OCI-LY7 (cell line): ENCODE results near the gene GLIS2. TPM values are rescaled to one million over a fixed set of nuclear protein-coding genes. Genes with fewer than 3 reads are reported as not detected.

ENCODE experiments used
- BruUV-seq: library from RNA; stranded (reverse); fragments of 400-500 nt; replicated peaks from 2 replicates; lab custom pipeline; 2021; lab: Mats Ljungman, UMichigan
- CTCF ChIA-PET: fragments of 300-600 bp; sonication (Branson Sonifier 250); formaldehyde crosslinking; loops from one replicate; lab custom pipeline; 2022; ENCODE audit warnings: antibody characterized with exemption; ENCODE audit not compliant: unreplicated experiment; lab: Charles Lee
- POLR2A ChIA-PET: fragments of 300-600 bp; sonication (Branson Sonifier 250); formaldehyde crosslinking; loops from one replicate; lab custom pipeline; 2022; ENCODE audit warnings: antibody characterized with exemption; lab: Charles Lee
- DNase-seq: peaks from one replicate; pipeline ENCODE4 v3.0.0-alpha.2; 2015; ENCODE audit warnings: low spot score
- H2AFZ ChIP-seq: fragments of 200-600 bp; sonication (generic), shearing (Covaris generic); 2 replicates; pipeline ENCODE4 v1.6.1; 2014; ENCODE audit warnings: mild to moderate bottlenecking, antibody characterized with exemption, low read length, moderate library complexity
- H3K27ac ChIP-seq: fragments of 200-600 bp; sonication (generic); 2 replicates; pipeline ENCODE4 v1.5.1; 2014; ENCODE audit warnings: mixed run types, low read depth, mild to moderate bottlenecking, moderate library complexity, low read length, inconsistent platforms; ENCODE audit not compliant: poor library complexity, severe bottlenecking
- H3K36me3 ChIP-seq: fragments of 200-600 bp; sonication (generic); 2 replicates; pipeline ENCODE4 v1.6.1; 2014; ENCODE audit warnings: mild to moderate bottlenecking, antibody characterized with exemption, low read length, moderate library complexity, mixed read lengths; ENCODE audit not compliant: insufficient read depth
- H3K4me1 ChIP-seq: fragments of 200-600 bp; sonication (generic); 2 replicates; pipeline ENCODE4 v1.5.1; 2014; ENCODE audit warnings: mild to moderate bottlenecking, low read length; ENCODE audit not compliant: insufficient read depth, poor library complexity, severe bottlenecking
- H3K4me2 ChIP-seq: fragments of 200-600 bp; sonication (generic); 2 replicates; pipeline ENCODE4 v1.6.1; 2014; ENCODE audit warnings: mild to moderate bottlenecking, low read length
- H3K4me3 ChIP-seq: fragments of 200-600 bp; sonication (generic); 2 replicates; pipeline ENCODE4 v1.5.1; 2014; ENCODE audit warnings: mild to moderate bottlenecking, low read depth, low read length; ENCODE audit not compliant: poor library complexity, severe bottlenecking
- H3K79me2 ChIP-seq: fragments of 200-600 bp; sonication (generic); 2 replicates; pipeline ENCODE4 v1.6.1; 2016; ENCODE audit warnings: low read depth, mild to moderate bottlenecking, low read length, moderate library complexity, mixed read lengths; ENCODE audit not compliant: insufficient read depth
- H3K9me2 ChIP-seq: fragments of 200-600 bp; sonication (generic); 2 replicates; pipeline ENCODE4 v1.6.1; 2016; ENCODE audit warnings: mild to moderate bottlenecking, low read length, mixed read lengths; ENCODE audit not compliant: insufficient read depth
- H3K9me3 ChIP-seq: fragments of 200-600 bp; sonication (generic); 2 replicates; pipeline ENCODE4 v1.6.1; 2014; ENCODE audit warnings: mild to moderate bottlenecking, mixed run types, low read length, mixed read lengths
- H4K20me1 ChIP-seq: fragments of 200-600 bp; sonication (generic); 2 replicates; pipeline ENCODE4 v1.6.1; 2014; ENCODE audit warnings: mild to moderate bottlenecking, antibody characterized with exemption, low read length, moderate library complexity, mixed read lengths; ENCODE audit not compliant: insufficient read depth
- EZH2phosphoT487 ChIP-seq: fragments of 200-600 bp; sonication (generic); IDR thresholded peaks from 2 replicates; pipeline ENCODE4 v1.6.1; 2018; ENCODE audit warnings: low read depth, borderline replicate concordance, mild to moderate bottlenecking, mixed run types, antibody characterized with exemption, low read length, moderate library complexity, mixed read lengths
- intact Hi-C: fragments of 100-400 bp; cut with micrococcal nuclease; formaldehyde crosslinking; loops from one replicate; pipeline ENCODE4 v1.10.0; 2022; ENCODE audit not compliant: unreplicated experiment
- total RNA-seq, 2 experiments: library from RNA; depleted of rRNA in 1 of 2; stranded (reverse); fragments of >200 nt in 1 of 2; shearing (Covaris generic) in 1 of 2; gene quantifications; 2 replicates each; pipeline ENCODE4 v1.2.3, GENCODE V29; 2014 to 2022
- TF ChIP-seq, protein P1 (sequence below): fragments of 200-600 bp; sonication (generic); conservative IDR thresholded peaks from 2 replicates; pipeline ENCODE4 v1.5.1; 2014; ENCODE audit warnings: mild to moderate bottlenecking, antibody characterized with exemption, low read length, moderate library complexity, mixed read lengths

The GLIS2 gene
- total RNA-seq, 2 experiments from 2014 or later = 0.08 TPM; not detected in 1

DNA sequence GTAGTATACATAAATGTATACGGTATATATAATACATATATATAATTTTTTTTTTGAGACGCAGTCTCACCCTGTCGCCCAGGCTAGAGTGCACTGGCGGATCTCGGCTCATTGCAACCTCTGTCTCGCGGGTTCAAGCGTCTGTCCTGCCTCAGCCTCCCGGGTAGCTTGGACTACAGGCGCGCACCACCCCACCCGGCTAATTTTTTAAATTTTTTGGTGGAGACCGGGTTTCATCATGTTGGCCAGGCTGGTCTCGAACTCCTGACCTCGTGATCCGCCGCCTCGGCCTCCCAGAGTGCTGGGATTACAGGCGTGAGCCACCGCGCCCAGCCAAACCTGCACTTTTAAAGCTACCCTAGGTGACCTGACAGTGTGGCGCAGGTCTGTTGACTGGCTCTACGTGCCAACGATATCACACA is 34.5 kb downstream of the GLIS2 start:
- Histone ChIP-seq H3K4me1 (peaks cover 18% of the 10 kb centered on the region), H3K9me3 (no peaks in the 10 kb centered on the region), H4K20me1 (peaks cover 5% of the 10 kb centered on the region), H3K36me3 (peaks cover 40% of the 10 kb centered on the region), H3K27ac (peak overlapping the region; percentile 57), H3K4me3 (peak overlapping the region; percentile 99), H2AFZ (no peak overlapping the region), H3K9me2 (no peaks in the 10 kb centered on the region), H3K4me2 (peak overlapping the region; percentile 74), H3K79me2 (peaks cover 47% of the 10 kb centered on the region)
- ChIA-PET POLR2A (interaction anchor here (0.6 to 1.1 kb wide), 2 partner anchors 10 to 190 kb away, joined by 3 read pairs; no protein-coding TSS in a partner anchor), CTCF (interaction anchor here (0.6 to 1.3 kb wide), 3 partner anchors 10 to 97 kb away, joined by 3 read pairs; no protein-coding TSS in a partner anchor)
- DNase-seq = no peak
- intact Hi-C loops = no loop called here
- no peak for TF ChIP-seq EZH2phosphoT487
- TF ChIP-seq, protein P1, sequence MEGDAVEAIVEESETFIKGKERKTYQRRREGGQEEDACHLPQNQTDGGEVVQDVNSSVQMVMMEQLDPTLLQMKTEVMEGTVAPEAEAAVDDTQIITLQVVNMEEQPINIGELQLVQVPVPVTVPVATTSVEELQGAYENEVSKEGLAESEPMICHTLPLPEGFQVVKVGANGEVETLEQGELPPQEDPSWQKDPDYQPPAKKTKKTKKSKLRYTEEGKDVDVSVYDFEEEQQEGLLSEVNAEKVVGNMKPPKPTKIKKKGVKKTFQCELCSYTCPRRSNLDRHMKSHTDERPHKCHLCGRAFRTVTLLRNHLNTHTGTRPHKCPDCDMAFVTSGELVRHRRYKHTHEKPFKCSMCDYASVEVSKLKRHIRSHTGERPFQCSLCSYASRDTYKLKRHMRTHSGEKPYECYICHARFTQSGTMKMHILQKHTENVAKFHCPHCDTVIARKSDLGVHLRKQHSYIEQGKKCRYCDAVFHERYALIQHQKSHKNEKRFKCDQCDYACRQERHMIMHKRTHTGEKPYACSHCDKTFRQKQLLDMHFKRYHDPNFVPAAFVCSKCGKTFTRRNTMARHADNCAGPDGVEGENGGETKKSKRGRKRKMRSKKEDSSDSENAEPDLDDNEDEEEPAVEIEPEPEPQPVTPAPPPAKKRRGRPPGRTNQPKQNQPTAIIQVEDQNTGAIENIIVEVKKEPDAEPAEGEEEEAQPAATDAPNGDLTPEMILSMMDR = no peak
- no TSS peak for BruUV-seq

DNA sequence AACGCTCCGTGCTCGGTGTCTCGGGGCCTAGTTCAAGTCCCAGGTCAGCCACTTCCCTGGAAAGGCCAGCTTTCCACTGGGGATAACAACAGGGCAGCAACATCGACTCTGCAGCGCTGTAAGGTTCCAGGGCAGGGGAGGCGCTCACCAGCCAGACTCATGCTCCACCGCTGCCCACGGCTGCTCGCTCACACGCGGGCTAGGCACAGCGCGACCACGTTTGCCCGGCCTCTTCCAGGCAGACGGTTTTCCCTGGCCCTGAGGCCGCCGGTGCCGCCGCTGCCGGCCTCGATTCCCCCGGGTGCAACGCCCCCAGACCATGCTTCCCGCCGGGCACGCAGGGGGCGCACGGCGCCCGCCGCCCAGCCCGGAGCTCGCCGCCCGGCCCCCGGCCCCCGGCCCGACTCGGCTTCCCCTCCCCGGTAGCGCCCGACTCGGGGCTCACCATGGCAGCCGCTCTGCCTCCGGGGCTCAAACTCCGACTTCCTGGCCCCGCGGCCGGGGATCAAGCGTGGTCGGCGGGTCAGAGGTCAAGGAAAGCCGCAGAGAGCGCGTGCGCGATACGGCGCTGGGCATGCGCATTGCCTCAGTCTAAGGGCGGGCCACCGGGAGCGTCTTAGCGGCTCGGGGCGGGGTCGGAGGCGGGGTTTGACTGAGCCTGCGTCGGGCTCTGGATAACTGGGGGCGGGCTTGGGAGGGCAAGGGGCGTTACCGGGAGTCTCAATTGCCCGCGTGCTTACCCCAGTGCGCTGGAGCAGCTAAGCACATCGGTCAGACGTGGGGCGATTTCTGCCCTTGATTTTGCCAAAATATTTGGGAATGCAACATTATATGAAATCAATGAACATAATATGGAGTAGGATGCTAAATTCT is 35.2 kb downstream of the GLIS2 start, which contains the start of gene PAM16:
TSS of gene PAM16 (minus strand) at position 535 of the 873 bp plus-strand sequence. CDS start at position 448, 87 bp downstream.
- ChIA-PET POLR2A (interaction anchor here (0.5 to 0.6 kb wide), 2 partner anchors 190 to 1249 kb away, joined by 3 to 4 read pairs; no protein-coding TSS in a partner anchor), CTCF (interaction anchor here (0.6 to 1.3 kb wide), 3 partner anchors 10 to 98 kb away, joined by 3 read pairs; no protein-coding TSS in a partner anchor)
- intact Hi-C loops = no loop called here
- H3K36me3 ChIP-seq = peaks cover 34% of the 10 kb centered on the region
- peak within 1 kb of the TSS; percentile 99 for H3K4me3 ChIP-seq
- no peaks in the 10 kb centered on the region for H3K9me3 ChIP-seq
- H4K20me1 ChIP-seq = peaks cover 5% of the 10 kb centered on the region
- H3K79me2 ChIP-seq = peaks cover 41% of the 10 kb centered on the region
- TF ChIP-seq, protein P1 = peak; percentile 23; the same call in 1 of the 2 replicates
- no peak for TF ChIP-seq EZH2phosphoT487
- DNase-seq = peak; percentile 97
- H3K4me1 ChIP-seq = peaks cover 18% of the 10 kb centered on the region
- H3K4me2 ChIP-seq = peak within 1 kb of the TSS; percentile 74
- H3K27ac ChIP-seq = peak within 1 kb of the TSS; percentile 57
- no TSS peak for BruUV-seq
- H2AFZ ChIP-seq = peak within 1 kb of the TSS; percentile 84; the same call in 1 of the 2 replicates
- H3K9me2 ChIP-seq = no peaks in the 10 kb centered on the region
